ENCODE data around the gene VSIG10. TPM values are rescaled to one million over a fixed set of nuclear protein-coding genes. Genes with fewer than 3 reads are reported as not detected.
"Not testable (repeated sequence)": the region's sequence is repeated elsewhere in the genome, so short reads cannot be mapped to it uniquely, and the experiment has no call there.

Gene VSIG10
- total RNA-seq, 2 experiments from 2014 or later, result 7.7 to 8.0 TPM

GRCh38 chr12:118120579-118121363, 17.0 kb upstream of the VSIG10 start:
- ChIA-PET CTCF (interaction anchor here (0.9 to 2.0 kb wide), 3 partner anchors 15 to 255 kb away, joined by 3 to 13 read pairs (median 5); partner anchors contain the start of genes PEBP1 and SUDS3), POLR2A (interaction anchor here (0.6 kb wide), 1 partner anchor 58 kb away, joined by 3 read pairs; no protein-coding TSS in a partner anchor)

GRCh38 chr12:118119449-118119879, 15.7 kb upstream of the VSIG10 start:
- CTCF ChIA-PET, result interaction anchor here (1.7 kb wide), 1 partner anchor 11 kb away, joined by 3 read pairs; no protein-coding TSS in a partner anchor
- POLR2A ChIA-PET, result no interaction called here

GRCh38 chr12:118109088-118109487, 5.3 kb upstream of the VSIG10 start:
- ChIA-PET POLR2A (no interaction called here), CTCF (no interaction called here)

GRCh38 chr12:118107694-118108093, 3.9 kb upstream of the VSIG10 start:
- ChIA-PET POLR2A (interaction anchor here (0.6 kb wide), 1 partner anchor 33 kb away, joined by 5 read pairs; no protein-coding TSS in a partner anchor), CTCF (interaction anchor here (1.0 kb wide), 1 partner anchor 12 kb away, joined by 3 read pairs; no protein-coding TSS in a partner anchor)

GRCh38 chr12:118107011-118107410, 3.2 kb upstream of the VSIG10 start:
- ChIA-PET POLR2A (no interaction called here), CTCF (no interaction called here)

- CTCF ChIA-PET, result interaction anchor here (0.6 kb wide), 2 partner anchors 15 to 146 kb away, joined by 3 read pairs; no protein-coding TSS in a partner anchor
- POLR2A ChIA-PET, result interaction anchor here (0.6 to 1.1 kb wide), 2 partner anchors 41 to 87 kb away, joined by 3 to 5 read pairs; partner anchors contain the start of gene RFC5
These were observed 610 bp downstream of the VSIG10 start for GRCh38 chr12:118103201-118103600.

- ChIA-PET POLR2A (no interaction called here), CTCF (no interaction called here)
These were observed 1.2 kb downstream of the VSIG10 start for GRCh38 chr12:118102609-118103008.

GRCh38 chr12:118102070-118102469, 1.7 kb downstream of the VSIG10 start:
- ChIA-PET POLR2A (no interaction called here), CTCF (no interaction called here)

- ChIA-PET POLR2A (no interaction called here), CTCF (no interaction called here)
These were observed 2.8 kb downstream of the VSIG10 start for GRCh38 chr12:118101051-118101450.

GRCh38 chr12:118098911-118099671, 4.7 kb downstream of the VSIG10 start:
- ChIA-PET CTCF (no interaction called here), POLR2A (no interaction called here)

- ChIA-PET CTCF (no interaction called here), POLR2A (no interaction called here)
These were observed 5.4 kb downstream of the VSIG10 start for GRCh38 chr12:118098401-118098800.

- POLR2A ChIA-PET, result no interaction called here
- CTCF ChIA-PET, result interaction anchor here (1.1 kb wide), 1 partner anchor 1104 kb away, joined by 3 read pairs; no protein-coding TSS in a partner anchor
These were observed 9.8 kb downstream of the VSIG10 start for GRCh38 chr12:118094039-118094438.

- ChIA-PET POLR2A (no interaction called here), CTCF (no interaction called here)
These were observed 14.0 kb downstream of the VSIG10 start for GRCh38 chr12:118089782-118090181.

GRCh38 chr12:118082161-118082560, 21.6 kb downstream of the VSIG10 start:
- ChIA-PET POLR2A (no interaction called here), CTCF (interaction anchor here (1.3 kb wide), 1 partner anchor 207 kb away, joined by 4 read pairs; no protein-coding TSS in a partner anchor)

- POLR2A ChIA-PET, CTCF ChIA-PET: not testable (repeated sequence)
These were observed 22.3 kb downstream of the VSIG10 start for GRCh38 chr12:118081521-118081920.

- CTCF ChIA-PET, result no interaction called here
These were observed 30.0 kb downstream of the VSIG10 start for GRCh38 chr12:118073768-118074167.

GRCh38 chr12:118070650-118071049, 33.2 kb downstream of the VSIG10 start:
- ChIA-PET CTCF (interaction anchor here (0.6 kb wide), 2 partner anchors 26 to 87 kb away, joined by 3 read pairs; no protein-coding TSS in a partner anchor), POLR2A (interaction anchor here (0.6 kb wide), 1 partner anchor 1079 kb away, joined by 3 read pairs; no protein-coding TSS in a partner anchor)

More at GRCh38 chr12:118073768-118074167, 30.0 kb downstream of the VSIG10 start:
- POLR2A ChIA-PET, result no interaction called here

GRCh38 chr12:118068445-118068844, 35.4 kb downstream of the VSIG10 start:
- ChIA-PET CTCF (interaction anchor here (0.6 to 0.7 kb wide), 3 partner anchors 19 to 1046 kb away, joined by 3 to 5 read pairs (median 3); no protein-coding TSS in a partner anchor), POLR2A (interaction anchor here (2.1 kb wide), 1 partner anchor 68 kb away, joined by 9 read pairs; the partner anchor contains the start of gene PEBP1)

- ChIA-PET CTCF (interaction anchor here (1.9 kb wide), 1 partner anchor 21 kb away, joined by 6 read pairs; no protein-coding TSS in a partner anchor), POLR2A (interaction anchor here (0.8 to 2.1 kb wide), 2 partner anchors 14 to 20 kb away, joined by 3 to 6 read pairs; no protein-coding TSS in a partner anchor)
These were observed 38.4 kb downstream of the VSIG10 start for GRCh38 chr12:118065380-118065779.

- CTCF ChIA-PET, result interaction anchor here (0.7 to 1.9 kb wide), 4 partner anchors 11 to 872 kb away, joined by 3 to 6 read pairs (median 4); no protein-coding TSS in a partner anchor
These were observed 39.2 kb downstream of the VSIG10 start for GRCh38 chr12:118064608-118065007.

More at GRCh38 chr12:118064608-118065007, 39.2 kb downstream of the VSIG10 start:
- POLR2A ChIA-PET, result interaction anchor here (0.7 to 2.1 kb wide), 4 partner anchors 13 to 74 kb away, joined by 3 to 8 read pairs (median 6); no protein-coding TSS in a partner anchor
